Neutrophil (primary cell): ENCODE data around the gene TMPRSS9.
A peak's percentile ranks its signal among the peaks of the same experiment; 100 is the strongest.

Source experiments
- H3K27ac ChIP-seq: fragments of 200-600 bp; sonication (generic); 2 replicates; pipeline ENCODE4 v1.5.1; 2016; ENCODE audit warnings: mild to moderate bottlenecking, moderate library complexity
- H3K27me3 ChIP-seq: fragments of 200-600 bp; sonication (generic); 2 replicates; pipeline ENCODE4 v1.6.0; 2016; ENCODE audit warnings: mild to moderate bottlenecking
- H3K36me3 ChIP-seq: fragments of 200-600 bp; sonication (generic); 2 replicates; pipeline ENCODE4 v1.5.1; 2017
- H3K4me1 ChIP-seq, 2 experiments: fragments of 200-600 bp in 1 of 2; sonication (generic) in 1 of 2; 1 replicate in 1 of 2; 2 replicates in 1 of 2; pipeline versions ENCODE4 v1.5.1 to v1.6.1; 2013 to 2016; ENCODE audit warnings: low read depth in 1 of 2, low read length in 1 of 2, mild to moderate bottlenecking in 1 of 2, moderate library complexity in 1 of 2; ENCODE audit not compliant: control insufficient read depth in 1 of 2, insufficient read depth in 1 of 2
- H3K4me3 ChIP-seq, 2 experiments: fragments of 200-600 bp in 1 of 2; sonication (generic) in 1 of 2; 1 replicate in 1 of 2; 2 replicates in 1 of 2; pipeline ENCODE4 v1.5.1; 2013 to 2016; ENCODE audit warnings: low read depth in 1 of 2, low read length in 1 of 2, mild to moderate bottlenecking in 1 of 2, moderate library complexity in 1 of 2
- H3K9me3 ChIP-seq: fragments of 200-600 bp; sonication (generic); 2 replicates; pipeline ENCODE4 v1.5.1; 2016
- CTCF ChIP-seq: fragments of 200-600 bp; sonication (generic); IDR thresholded peaks from 2 replicates; pipeline ENCODE4 v1.5.1; 2016; ENCODE audit warnings: antibody characterized with exemption

Gene TMPRSS9

DNA sequence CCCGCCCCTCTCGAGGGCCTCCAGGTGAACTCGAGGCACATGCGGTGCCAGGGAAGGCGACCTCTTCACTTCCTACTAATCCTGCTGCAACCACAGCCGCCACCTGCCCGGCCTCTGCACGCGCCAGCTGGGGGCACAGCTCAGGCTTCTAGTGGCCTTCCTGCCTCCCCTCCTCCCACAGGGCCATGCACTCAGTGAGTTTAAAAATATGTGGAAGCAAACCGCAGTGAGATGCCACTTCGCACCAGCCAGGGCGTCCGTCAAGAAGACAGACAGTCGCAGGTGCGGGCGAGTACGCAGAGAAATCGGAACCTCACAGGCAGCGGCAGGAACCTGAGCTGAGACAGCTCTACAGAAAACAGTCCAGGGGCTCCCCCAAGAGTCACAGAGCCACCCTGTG is 86.3 kb downstream of the TMPRSS9 start:
- Histone ChIP-seq H3K36me3 (peaks cover 37% of the 10 kb centered on the region), H3K4me3 (peak overlapping the region in 1 of 2 experiments; percentile 24), H3K27me3 (no peaks in the 10 kb centered on the region), H3K27ac (no peak overlapping the region), H3K9me3 (no peaks in the 10 kb centered on the region), H3K4me1 (peaks cover 4 to 8% of the 10 kb centered on the region in 2 experiments)
- TF ChIP-seq CTCF = no peak

DNA sequence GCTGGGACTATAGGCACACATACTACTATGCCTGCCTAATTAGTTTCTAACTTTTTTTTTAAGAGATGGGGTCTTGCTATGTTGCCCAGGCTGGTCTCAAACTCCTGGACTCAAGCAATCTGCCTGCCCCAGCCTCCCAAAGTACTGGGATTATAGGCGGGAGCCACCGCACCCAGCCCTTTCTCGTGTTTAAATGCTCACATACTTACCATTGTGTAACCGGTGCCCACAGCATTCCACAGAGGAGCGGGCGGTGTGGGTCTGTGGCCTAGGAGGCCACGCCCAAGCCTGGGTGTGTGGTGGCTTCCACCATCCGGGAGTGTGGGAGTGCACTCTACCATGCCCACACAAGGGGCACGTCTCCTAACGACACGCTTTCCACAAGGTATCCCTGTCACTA is 89.0 kb downstream of the TMPRSS9 start:
- H3K4me3 ChIP-seq = no peak overlapping the region
- peaks cover 4 to 8% of the 10 kb centered on the region in 2 experiments for H3K4me1 ChIP-seq
- H3K27me3 ChIP-seq = no peaks in the 10 kb centered on the region
- no peaks in the 10 kb centered on the region for H3K9me3 ChIP-seq
- H3K27ac ChIP-seq = no peak overlapping the region
- peaks cover 20% of the 10 kb centered on the region for H3K36me3 ChIP-seq
- TF ChIP-seq CTCF = no peak

- no peak for TF ChIP-seq CTCF
- H3K27ac ChIP-seq = no peak overlapping the region
- H3K4me3 ChIP-seq = no peak overlapping the region
Measured at GRCh38 chr19:2451138-2451537, 91.1 kb downstream of the TMPRSS9 start.

DNA sequence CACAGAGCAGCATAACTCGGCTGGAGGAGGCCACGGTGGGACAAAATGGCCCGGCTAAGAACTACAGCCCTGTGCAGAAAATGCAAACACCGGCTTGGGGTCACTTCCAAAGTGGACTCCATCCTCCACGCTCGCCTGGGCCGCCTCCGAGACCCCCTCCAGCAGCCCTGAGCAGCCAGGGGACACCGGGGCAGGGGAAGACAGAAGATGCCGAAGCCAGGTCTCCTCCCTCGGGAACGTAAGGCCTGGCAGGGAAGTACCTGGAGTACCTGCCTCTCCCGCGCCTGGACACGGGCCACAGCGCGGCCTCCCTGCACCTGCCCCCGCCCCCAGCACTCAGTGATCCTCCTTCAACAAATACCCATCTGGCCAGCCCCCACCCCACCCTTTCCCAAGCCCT is 91.7 kb downstream of the TMPRSS9 start:
- peaks cover 16% of the 10 kb centered on the region for H3K36me3 ChIP-seq
- TF ChIP-seq CTCF = no peak
- H3K27me3 ChIP-seq = no peaks in the 10 kb centered on the region
- no peak overlapping the region for H3K27ac ChIP-seq
- H3K4me3 ChIP-seq = no peak overlapping the region
- no peaks in the 10 kb centered on the region for H3K9me3 ChIP-seq
- H3K4me1 ChIP-seq = peaks cover 13 to 17% of the 10 kb centered on the region in 2 experiments

More at GRCh38 chr19:2451138-2451537, 91.1 kb downstream of the TMPRSS9 start:
- no peaks in the 10 kb centered on the region for H3K9me3 ChIP-seq
- no peaks in the 10 kb centered on the region for H3K27me3 ChIP-seq
- H3K4me1 ChIP-seq = peaks cover 14 to 20% of the 10 kb centered on the region in 2 experiments
- peaks cover 16% of the 10 kb centered on the region for H3K36me3 ChIP-seq

DNA sequence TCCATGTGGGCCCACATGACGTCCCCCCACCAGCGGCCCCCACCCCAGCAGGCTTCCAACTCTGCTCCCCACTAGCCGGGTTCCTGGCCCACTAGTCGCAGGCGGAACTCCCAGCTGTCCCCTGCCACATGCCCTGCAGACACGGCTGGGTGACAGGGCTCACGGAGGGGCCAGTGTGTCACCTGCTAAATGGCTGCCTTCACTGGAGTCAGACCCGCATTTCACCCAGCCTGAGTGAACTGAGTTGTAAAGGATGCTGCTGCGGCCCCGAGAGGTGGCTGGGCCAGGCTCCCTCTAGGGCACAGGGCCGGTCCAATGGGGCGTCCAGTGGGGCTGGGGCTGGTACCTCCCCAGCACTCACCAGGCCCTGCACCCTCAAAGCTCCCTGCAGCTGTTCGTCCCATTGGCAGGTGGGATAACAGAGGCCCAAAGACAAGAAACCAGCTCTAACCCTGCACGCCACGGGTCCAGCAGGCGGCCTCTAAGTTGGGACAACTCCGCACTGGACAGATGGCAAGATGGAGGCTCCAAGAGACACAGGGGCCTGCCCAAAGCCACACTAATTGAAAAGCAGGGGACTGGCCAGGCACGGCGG is 93.5 kb downstream of the TMPRSS9 start:
- TF ChIP-seq CTCF = no peak
- no peak overlapping the region for H3K27ac ChIP-seq
- H3K4me3 ChIP-seq = no peak overlapping the region
- peaks cover 16% of the 10 kb centered on the region for H3K36me3 ChIP-seq
- H3K9me3 ChIP-seq = no peaks in the 10 kb centered on the region
- H3K27me3 ChIP-seq = no peaks in the 10 kb centered on the region
- H3K4me1 ChIP-seq = peaks cover 18 to 20% of the 10 kb centered on the region in 2 experiments
